Embryonic facial prominence (tissue), 1 donor: ENCODE measurements around the gene CCL4.

Experiments
- DNase-seq: peaks from one replicate; pipeline ENCODE4 v3.0.0-alpha.2; 2016; ENCODE audit errors: extremely low spot score

Gene CCL4

DNA sequence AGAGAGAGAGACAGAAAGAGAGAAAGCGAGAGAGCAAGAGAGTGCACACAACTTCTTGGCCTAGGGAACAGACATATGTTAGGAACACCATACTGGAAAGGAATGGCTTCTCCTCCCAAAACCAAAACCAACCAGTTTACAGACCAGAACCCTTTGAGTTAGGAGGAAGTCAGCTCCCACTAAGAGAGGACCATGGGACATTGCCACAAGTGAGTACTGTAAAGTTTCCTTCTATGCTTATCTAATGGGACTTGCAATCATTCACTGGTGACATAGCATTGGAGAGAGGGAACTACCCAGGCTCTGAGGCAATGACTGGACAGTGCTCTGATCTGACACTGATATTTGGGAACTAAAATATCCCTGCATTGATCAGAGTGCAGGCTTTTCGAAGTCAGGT is 40.4 kb downstream of the CCL4 start:
- DNase-seq, result no peak

DNA sequence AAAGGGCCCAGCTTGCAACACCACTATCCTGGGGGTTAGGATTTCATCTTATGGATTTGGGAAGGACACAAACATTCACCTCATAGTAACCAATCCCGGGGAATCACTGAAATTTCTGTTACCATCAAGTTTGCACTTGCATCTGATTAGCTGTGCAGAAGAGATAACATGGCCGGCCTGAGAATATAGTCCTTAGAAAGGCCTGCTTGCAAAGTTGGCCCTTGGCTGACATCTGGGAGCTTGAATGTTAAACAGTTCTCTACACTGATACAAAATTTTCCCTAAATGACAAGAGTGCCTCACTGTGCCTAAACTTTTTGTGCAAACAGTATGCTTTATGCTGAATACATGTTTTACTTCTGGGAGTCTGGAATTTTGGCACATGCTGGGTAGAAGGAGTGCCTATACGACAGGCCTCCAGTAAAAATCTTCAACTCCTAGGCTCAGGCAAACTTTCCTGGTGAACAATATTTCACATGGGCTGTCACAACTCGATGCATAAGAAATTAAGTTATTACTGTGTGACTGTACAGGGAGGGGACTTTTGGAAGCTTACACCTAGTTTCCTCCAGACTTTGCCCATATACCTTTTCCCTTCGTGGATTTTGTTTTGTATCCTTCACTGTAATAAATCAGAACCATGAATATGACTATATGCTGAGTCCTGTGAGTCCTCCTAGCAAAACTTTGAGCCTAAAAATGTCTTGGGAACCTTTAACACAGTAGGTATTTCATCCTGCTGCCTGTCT is 41.5 kb downstream of the CCL4 start:
- DNase-seq, result no peak

DNA sequence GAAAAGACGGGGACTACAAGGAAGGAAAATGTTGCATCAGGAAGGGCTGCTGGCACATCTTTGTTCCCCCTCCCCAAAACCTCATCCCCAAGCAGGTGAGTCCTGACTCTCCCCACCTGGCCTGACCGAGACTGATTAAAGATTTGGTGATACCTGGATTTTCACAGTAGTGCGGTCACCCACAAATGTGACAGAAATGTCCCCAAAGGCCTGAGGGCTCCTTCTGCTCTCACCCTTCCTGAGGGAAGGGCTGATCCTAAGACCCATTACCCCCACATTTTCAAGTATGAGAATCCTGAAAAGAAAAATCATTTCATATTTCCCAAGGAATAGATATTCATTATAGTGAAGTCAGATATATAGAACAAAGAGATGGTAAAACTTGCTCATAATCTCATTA is 44.0 kb downstream of the CCL4 start:
- no peak for DNase-seq

DNA sequence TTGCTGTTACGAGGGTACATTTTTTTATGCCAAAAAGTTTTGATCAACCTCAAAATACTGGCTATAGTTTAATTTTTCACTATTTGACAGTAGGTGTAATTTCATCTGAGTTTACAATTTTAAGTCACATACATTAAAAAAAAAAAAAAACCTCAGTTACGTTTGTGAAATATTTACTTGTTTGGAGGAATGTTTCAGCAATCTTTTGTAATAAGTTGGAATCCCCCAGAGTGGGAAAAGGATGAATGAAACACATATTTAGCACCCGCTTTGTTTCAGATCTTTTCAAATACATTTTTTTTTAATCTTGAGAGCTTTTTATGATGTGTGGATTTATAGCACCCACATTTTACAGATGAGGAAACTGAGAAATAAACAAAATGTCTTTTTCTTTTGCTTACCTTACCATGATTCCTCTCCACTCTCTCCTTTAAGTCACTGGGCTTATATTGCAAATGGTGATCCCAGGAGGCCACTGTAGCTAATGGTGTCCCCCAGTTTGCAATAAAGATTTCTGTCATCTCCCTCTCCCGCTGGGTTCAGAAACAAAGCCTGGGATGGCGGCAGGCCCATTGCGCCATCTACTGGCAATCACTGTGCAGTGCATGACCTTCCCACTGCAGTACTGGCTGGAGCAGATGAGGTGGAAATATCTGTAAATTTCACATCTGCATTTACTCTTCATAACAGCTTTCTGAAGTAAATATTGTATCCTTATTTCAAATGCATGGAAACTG is 45.1 kb downstream of the CCL4 start:
- no peak for DNase-seq

DNA sequence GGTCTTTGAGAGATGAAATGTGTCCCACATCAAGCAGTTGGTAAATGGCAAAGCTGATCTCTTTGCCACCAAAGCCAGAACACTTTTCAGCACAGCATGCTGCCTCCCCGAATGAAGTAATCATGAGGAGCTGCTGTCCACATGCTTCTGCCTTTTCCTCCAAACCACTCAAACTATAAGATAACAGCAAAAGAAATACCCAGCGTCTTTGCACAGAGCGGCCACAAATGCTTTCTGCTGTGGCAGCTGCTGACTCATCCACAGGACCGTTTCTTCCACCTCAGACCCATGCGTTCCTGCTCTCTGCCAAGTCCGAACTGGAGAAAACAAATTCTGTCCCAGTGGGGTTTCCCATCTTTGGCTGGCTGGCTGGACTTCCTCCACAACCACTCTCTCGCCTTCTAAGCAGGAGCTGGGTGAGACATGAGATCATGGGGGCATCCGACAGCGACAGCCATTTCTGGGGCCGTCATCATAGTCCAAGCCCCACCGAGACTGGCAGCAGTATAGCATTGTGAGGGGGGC is 45.7 kb downstream of the CCL4 start:
- DNase-seq, result no peak

DNA sequence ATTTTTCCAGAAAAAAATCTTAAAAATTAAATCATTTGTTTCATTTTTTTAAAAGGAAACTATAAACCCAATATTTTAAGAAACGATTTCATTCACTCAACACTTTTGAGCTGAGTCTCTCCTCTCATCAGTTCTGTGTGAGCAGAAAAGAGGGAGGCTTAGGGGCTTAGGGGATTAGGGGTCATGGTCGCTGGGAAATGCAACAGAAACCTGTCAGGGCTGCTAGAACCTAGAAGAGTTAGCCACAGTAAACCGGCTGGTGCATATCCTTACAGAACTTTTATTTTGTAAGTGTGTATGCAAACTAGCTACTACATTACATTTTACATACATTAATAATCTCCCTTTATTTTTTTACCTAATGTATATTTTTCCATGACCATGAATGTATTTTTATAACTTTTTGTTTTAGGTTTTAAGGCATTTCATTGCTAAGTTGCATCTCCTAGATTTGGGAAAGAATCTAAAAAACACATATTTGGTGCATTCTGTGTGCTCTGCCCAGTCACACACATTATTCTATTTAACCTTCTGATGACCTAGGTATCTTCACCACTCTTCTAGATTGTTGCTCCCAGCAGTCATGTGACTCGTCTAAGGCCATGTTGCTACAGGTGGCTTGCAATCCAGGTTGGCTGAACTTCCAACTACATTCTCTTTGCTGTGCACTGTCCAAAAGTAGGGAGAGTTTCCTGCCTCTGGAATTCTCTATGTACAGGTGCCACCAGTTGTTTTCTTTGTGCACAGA is 48.4 kb downstream of the CCL4 start:
- DNase-seq, result no peak

DNA sequence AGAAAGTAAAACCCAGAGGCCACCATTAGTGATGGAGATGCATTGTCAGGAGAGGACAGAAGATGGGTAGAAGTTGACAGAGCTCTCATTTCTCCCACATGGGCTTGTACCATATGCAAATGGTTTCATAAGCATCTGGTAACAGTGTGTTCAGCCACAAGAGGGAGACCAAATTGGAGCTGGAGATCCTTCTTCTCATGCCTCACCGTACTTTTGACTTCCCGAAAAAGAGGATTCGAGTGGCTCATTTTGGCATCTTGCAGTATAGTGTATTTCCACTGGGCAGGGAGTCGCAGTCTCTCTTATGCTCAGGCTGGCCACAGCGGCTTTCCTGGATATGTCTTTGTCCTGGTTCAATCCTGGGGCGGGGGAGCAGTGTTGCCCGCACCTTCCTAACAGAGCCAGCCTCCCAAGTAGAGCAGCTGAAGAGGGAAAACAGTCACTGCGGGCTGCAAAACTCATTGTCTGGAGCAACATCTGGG is 49.1 kb downstream of the CCL4 start:
- no peak for DNase-seq

DNA sequence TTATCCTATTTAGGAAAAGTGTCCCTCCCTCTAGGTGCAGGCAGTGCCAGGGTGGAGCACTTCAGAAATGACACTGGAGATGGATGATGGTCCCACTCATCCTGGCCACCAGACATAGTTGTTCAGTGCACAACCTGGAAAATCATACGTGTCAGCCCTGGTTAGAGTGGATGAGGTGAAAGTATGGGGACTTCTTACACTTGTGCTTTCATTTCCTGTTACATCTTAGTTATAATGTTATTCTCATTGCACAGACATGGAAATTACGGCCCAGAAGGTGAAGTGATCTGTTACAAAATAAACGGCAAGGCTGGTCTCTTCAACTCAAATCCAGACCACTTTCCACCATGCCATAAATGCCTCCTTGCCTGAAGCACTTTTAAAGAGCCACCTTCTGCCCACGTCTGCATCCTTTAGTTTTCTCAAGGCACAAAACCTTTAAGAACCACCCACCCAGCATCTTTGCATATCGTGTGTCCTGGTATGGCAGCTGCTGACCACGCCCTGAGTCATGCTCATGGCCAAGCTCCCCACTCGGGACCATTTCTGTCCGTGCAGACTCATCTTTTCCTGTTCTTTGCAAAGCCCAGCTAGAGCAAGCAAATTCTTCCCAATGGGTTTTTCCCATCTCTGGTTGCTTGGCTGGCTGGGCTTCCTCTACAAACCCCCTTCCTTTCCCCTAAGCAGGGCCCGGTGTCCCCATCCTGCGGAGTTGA is 50.4 kb downstream of the CCL4 start:
- no peak for DNase-seq
